GM18508 (cell line): Measurements from ENCODE around the gene WDR87.
"Not testable (repeated sequence)": the region's sequence is repeated elsewhere in the genome, so short reads cannot be mapped to it uniquely, and the experiment has no call there.

Experiments
- ATAC-seq: cut with Tn5 transposase; IDR thresholded peaks from one replicate; pipeline ENCODE4 v1.9.1; 2021; ENCODE audit warnings: moderate number of reproducible peaks; ENCODE audit not compliant: insufficient read depth, unreplicated experiment

The WDR87 gene

GRCh38 chr19:37893845-37894575 lies 12.4 kb downstream of the WDR87 start:
- no peak for ATAC-seq

GRCh38 chr19:37886571-37886970 lies 19.8 kb downstream of the WDR87 start:
- no peak for ATAC-seq

- no peak for ATAC-seq
These were observed 21.0 kb downstream of the WDR87 start for GRCh38 chr19:37885392-37885791.

GRCh38 chr19:37877147-37877546 lies 29.2 kb downstream of the WDR87 start:
- ATAC-seq, result no peak

- no peak for ATAC-seq
These were observed 30.4 kb downstream of the WDR87 start for GRCh38 chr19:37876032-37876431.

- ATAC-seq, result no peak
These were observed 31.6 kb downstream of the WDR87 start for GRCh38 chr19:37874784-37875183.

GRCh38 chr19:37872383-37872782 lies 34.0 kb downstream of the WDR87 start:
- no peak for ATAC-seq

- no peak for ATAC-seq
These were observed 36.5 kb downstream of the WDR87 start for GRCh38 chr19:37869766-37870340.

GRCh38 chr19:37867831-37868230 lies 38.6 kb downstream of the WDR87 start:
- ATAC-seq, result no peak

GRCh38 chr19:37865930-37866329 lies 40.5 kb downstream of the WDR87 start:
- not testable (repeated sequence) for ATAC-seq

- ATAC-seq, result no peak
These were observed 41.9 kb downstream of the WDR87 start for GRCh38 chr19:37864501-37864900.

- no peak for ATAC-seq
These were observed 51.3 kb downstream of the WDR87 start for GRCh38 chr19:37855098-37855497.

GRCh38 chr19:37845932-37846331 lies 60.5 kb downstream of the WDR87 start:
- no peak for ATAC-seq
